Measurements from ENCODE around the gene SLC37A1.

The SLC37A1 gene

GRCh38 chr21:42618707-42619102 lies 105.1 kb downstream of the SLC37A1 start:
- no peak overlapping the region for H3K4me3 ChIP-seq (ENCODE audit: low read depth in 1 of 2, low read length in 1 of 2)
- no peak for TF ChIP-seq CTCF (IDR thresholded peaks at IDR 0.05)
- H3K27me3 ChIP-seq: peaks cover 35% of the 10 kb centered on the region
- H3K9me3 ChIP-seq: no peaks in the 10 kb centered on the region
- H3K27ac ChIP-seq: no peak overlapping the region
- H3K36me3 ChIP-seq: no peaks in the 10 kb centered on the region
- H3K4me1 ChIP-seq (ENCODE audit: control insufficient read depth in 1 of 2, insufficient read depth in 1 of 2, low read depth in 1 of 2, low read length in 1 of 2): peaks cover 4 to 5% of the 10 kb centered on the region in 2 experiments

DNA sequence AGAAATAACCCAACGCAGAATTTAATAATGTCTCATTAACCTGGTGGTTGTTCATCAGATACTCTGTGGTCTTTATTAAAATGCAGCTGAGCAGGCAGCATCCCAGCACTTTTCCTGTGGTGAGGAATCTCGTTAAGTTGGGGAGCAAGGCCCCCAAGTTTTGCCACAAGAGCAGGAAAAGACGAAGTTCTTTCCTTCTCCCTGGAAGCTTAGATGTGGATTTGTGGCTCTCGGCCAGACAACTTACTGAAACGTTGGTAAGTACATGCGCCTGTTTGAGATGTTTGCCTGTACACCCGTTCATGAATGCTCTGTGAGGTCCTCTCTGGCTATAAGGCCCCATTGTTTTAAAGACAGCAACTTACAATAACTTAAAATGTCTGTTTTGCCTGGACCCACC lies 105.5 kb downstream of the SLC37A1 start:
- H3K4me1 ChIP-seq (ENCODE audit: control insufficient read depth in 1 of 2, insufficient read depth in 1 of 2, low read depth in 1 of 2, low read length in 1 of 2): peaks cover 4 to 5% of the 10 kb centered on the region in 2 experiments
- peaks cover 40% of the 10 kb centered on the region for H3K27me3 ChIP-seq
- H3K4me3 ChIP-seq (ENCODE audit: low read depth in 1 of 2, low read length in 1 of 2): no peak overlapping the region
- TF ChIP-seq CTCF (IDR thresholded peaks at IDR 0.05): no peak
- no peak overlapping the region for H3K27ac ChIP-seq
- no peaks in the 10 kb centered on the region for H3K36me3 ChIP-seq
- H3K9me3 ChIP-seq: no peaks in the 10 kb centered on the region

DNA sequence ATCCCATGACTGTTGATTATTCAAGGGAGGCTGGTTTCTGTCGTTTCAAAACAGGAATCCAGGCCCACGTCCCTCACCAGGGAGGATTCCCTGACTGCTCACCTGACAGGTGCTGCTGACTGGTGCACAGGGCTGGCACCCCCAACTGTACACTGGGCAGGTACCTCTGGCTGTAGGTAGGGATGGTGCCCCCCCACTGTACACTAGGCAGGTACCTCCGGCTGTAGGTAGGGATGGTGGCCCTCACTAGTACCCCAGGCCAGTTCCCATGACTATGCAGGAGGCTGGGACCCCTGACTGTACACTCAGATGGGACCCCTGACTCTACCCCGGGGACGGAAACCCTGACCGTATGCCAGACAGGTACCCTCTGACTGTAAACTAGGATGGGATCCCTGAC lies 106.2 kb downstream of the SLC37A1 start:
- H3K27me3 ChIP-seq: peaks cover 47% of the 10 kb centered on the region
- no peaks in the 10 kb centered on the region for H3K9me3 ChIP-seq
- no peaks in the 10 kb centered on the region for H3K36me3 ChIP-seq
- no peak for TF ChIP-seq CTCF (IDR thresholded peaks at IDR 0.05)
- no peak overlapping the region for H3K27ac ChIP-seq
- no peak overlapping the region for H3K4me3 ChIP-seq (ENCODE audit: low read depth in 1 of 2, low read length in 1 of 2)
- peaks cover 4% of the 10 kb centered on the region in 2 experiments for H3K4me1 ChIP-seq (ENCODE audit: control insufficient read depth in 1 of 2, insufficient read depth in 1 of 2, low read depth in 1 of 2, low read length in 1 of 2)

- H3K27me3 ChIP-seq: peaks cover 49% of the 10 kb centered on the region
- no peak for TF ChIP-seq CTCF (IDR thresholded peaks at IDR 0.05)
- H3K9me3 ChIP-seq: no peaks in the 10 kb centered on the region
- no peak overlapping the region for H3K4me3 ChIP-seq (ENCODE audit: low read depth in 1 of 2, low read length in 1 of 2)
- H3K36me3 ChIP-seq: no peaks in the 10 kb centered on the region
- no peaks in the 10 kb centered on the region for H3K4me1 ChIP-seq (ENCODE audit: control insufficient read depth in 1 of 2, insufficient read depth in 1 of 2, low read depth in 1 of 2, low read length in 1 of 2)
- no peak overlapping the region for H3K27ac ChIP-seq
Measured at GRCh38 chr21:42621166-42621818, 107.6 kb downstream of the SLC37A1 start.

DNA sequence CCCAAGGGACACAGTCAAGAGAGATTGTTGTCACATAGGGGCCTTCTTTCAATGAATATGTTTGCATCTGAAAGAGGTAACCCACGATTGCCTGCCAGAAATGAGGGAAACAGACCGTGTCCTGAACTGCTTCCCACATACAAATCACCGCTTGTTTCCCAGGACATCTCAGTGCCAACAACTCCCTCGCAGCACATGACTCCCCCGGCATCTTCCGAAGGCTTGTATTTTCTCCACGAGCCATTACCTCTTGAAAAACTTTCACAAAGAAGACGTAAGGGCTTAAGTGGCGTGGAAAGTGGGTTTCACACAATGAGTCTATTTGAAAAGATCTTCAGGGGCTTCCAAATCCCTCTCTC lies 108.1 kb downstream of the SLC37A1 start:
- Histone ChIP-seq H3K27ac (no peak overlapping the region), H3K27me3 (peaks cover 43% of the 10 kb centered on the region), H3K36me3 (no peaks in the 10 kb centered on the region), H3K4me3 (ENCODE audit: low read depth in 1 of 2, low read length in 1 of 2) (no peak overlapping the region), H3K9me3 (no peaks in the 10 kb centered on the region), H3K4me1 (ENCODE audit: control insufficient read depth in 1 of 2, insufficient read depth in 1 of 2, low read depth in 1 of 2, low read length in 1 of 2) (no peaks in the 10 kb centered on the region)
- TF ChIP-seq CTCF (IDR thresholded peaks at IDR 0.05): no peak
